Fibroblast of lung (primary cell): Measurements from ENCODE around the gene PURB. TPM values are rescaled to one million over a fixed set of nuclear protein-coding genes. Genes with fewer than 3 reads are reported as not detected.
"Not testable (repeated sequence)": the region's sequence is repeated elsewhere in the genome, so short reads cannot be mapped to it uniquely, and the experiment has no call there.

Experiments
- DNase-seq, 2 donors: peaks; one replicate each; pipeline versions ENCODE4 v3.0.0 to v3.0.0-alpha.2; 2010; ENCODE audit warnings: low read depth in 2 of 2
- H2AFZ ChIP-seq: 2 replicates; pipeline ENCODE4 v1.5.1; 2012; ENCODE audit warnings: low read length, control low read depth, inconsistent platforms
- H3K27ac ChIP-seq: 2 replicates; pipeline ENCODE4 v1.5.1; 2011; ENCODE audit warnings: low read length, control low read depth; ENCODE audit not compliant: insufficient read depth
- H3K27me3 ChIP-seq: 2 replicates; pipeline ENCODE4 v1.5.1; 2011; ENCODE audit warnings: mild to moderate bottlenecking, low read length; ENCODE audit not compliant: control insufficient read depth, insufficient read depth
- H3K36me3 ChIP-seq: 2 replicates; pipeline ENCODE4 v1.5.1; 2011; ENCODE audit warnings: low read length; ENCODE audit not compliant: control insufficient read depth, insufficient read depth
- H3K4me1 ChIP-seq: 2 replicates; pipeline ENCODE4 v1.5.1; 2011; ENCODE audit warnings: low read length; ENCODE audit not compliant: control insufficient read depth, insufficient read depth; ENCODE audit errors: extremely low read depth
- H3K4me2 ChIP-seq: 2 replicates; pipeline ENCODE4 v1.5.1; 2011; ENCODE audit warnings: low read length, control low read depth; ENCODE audit not compliant: insufficient read depth; ENCODE audit errors: extremely low read depth
- H3K4me3 ChIP-seq, 4 experiments: fragments of 200-600 bp in 1 of 4; sonication (generic) in 1 of 4; replicated peaks in 1 of 4; 2 replicates each; pipeline ENCODE4 v1.5.1; 2011 to 2016; ENCODE audit warnings: low read length in 4 of 4, low read depth in 3 of 4, mild to moderate bottlenecking in 3 of 4, control low read depth in 2 of 4, inconsistent platforms in 1 of 4, mixed read lengths in 1 of 4; ENCODE audit not compliant: insufficient read depth in 1 of 4; ENCODE audit errors: control extremely low read depth in 1 of 4
- H3K79me2 ChIP-seq: 2 replicates; pipeline ENCODE4 v1.5.1; 2012; ENCODE audit warnings: mild to moderate bottlenecking, low read length, inconsistent platforms; ENCODE audit not compliant: control insufficient read depth, insufficient read depth
- H3K9ac ChIP-seq: 2 replicates; pipeline ENCODE4 v1.5.1; 2011; ENCODE audit warnings: mild to moderate bottlenecking, low read length, control low read depth; ENCODE audit not compliant: insufficient read depth
- H3K9me3 ChIP-seq: 2 replicates; pipeline ENCODE4 v1.5.1; 2012; ENCODE audit warnings: low read depth, low read length; ENCODE audit not compliant: control insufficient read depth, insufficient read depth
- H4K20me1 ChIP-seq: 2 replicates; pipeline ENCODE4 v1.5.1; 2011; ENCODE audit warnings: low read length; ENCODE audit not compliant: control insufficient read depth, insufficient read depth; ENCODE audit errors: extremely low read depth
- CTCF ChIP-seq, 2 donors: IDR thresholded peaks in 1 of 2; conservative IDR thresholded peaks in 1 of 2; 1 replicate in 1 of 2; 2 replicates in 1 of 2; pipeline ENCODE4 v1.5.1; 2011 to 2012; ENCODE audit warnings: low read length in 2 of 2, control low read depth in 1 of 2, inconsistent platforms in 1 of 2, low read depth in 1 of 2, mild to moderate bottlenecking in 1 of 2
- EZH2 ChIP-seq: IDR thresholded peaks from 2 replicates; pipeline ENCODE4 v1.5.1; 2012; ENCODE audit warnings: low read length, control low read depth, mild to moderate bottlenecking; ENCODE audit errors: missing control alignments
- polyA plus RNA-seq, 2 donors: library from polyadenylated mRNA; depleted of rRNA in 1 of 2; stranded (reverse) in 1 of 2; unstranded in 1 of 2; fragments of >200 nt; gene quantifications; 2 replicates each; pipeline ENCODE4 v1.2.1, GENCODE V29; 2011 to 2012; ENCODE audit warnings: missing spikeins in 1 of 2
- total RNA-seq: library from RNA; depleted of rRNA; stranded (reverse); fragments of >200 nt; gene quantifications from 2 replicates; pipeline ENCODE4 v1.2.1, GENCODE V29; 2014

The PURB gene
- total and polyA plus RNA-seq, 2 donors (not counting 1 experiment from before 2014, with no cell fraction given): 11.0 to 15.2 TPM

DNA sequence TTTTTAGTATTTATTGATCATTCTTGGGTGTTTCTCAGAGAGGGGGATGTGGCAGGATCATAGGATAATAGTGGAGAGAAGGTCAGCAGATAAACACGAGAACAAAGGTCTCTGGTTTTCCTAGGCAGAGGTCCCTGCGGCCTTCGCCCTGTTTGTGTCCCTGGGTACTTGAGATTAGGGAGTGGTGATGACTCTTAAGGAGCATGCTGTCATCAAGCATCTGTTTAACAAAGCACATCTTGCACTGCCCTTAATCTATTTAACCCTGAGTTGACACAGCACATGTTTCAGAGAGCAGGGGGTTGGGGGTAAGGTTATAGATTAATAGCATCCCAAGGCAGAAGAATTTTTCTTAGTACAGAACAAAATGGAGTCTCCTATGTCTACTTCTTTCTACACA is 15.0 kb downstream of the PURB start:
- H3K9me3 ChIP-seq, DNase-seq, H2AFZ ChIP-seq, H3K4me3 ChIP-seq, H3K79me2 ChIP-seq, H3K36me3 ChIP-seq, H4K20me1 ChIP-seq, H3K27me3 ChIP-seq, H3K27ac ChIP-seq, H3K9ac ChIP-seq, H3K4me2 ChIP-seq, H3K4me1 ChIP-seq: not testable (repeated sequence)

DNA sequence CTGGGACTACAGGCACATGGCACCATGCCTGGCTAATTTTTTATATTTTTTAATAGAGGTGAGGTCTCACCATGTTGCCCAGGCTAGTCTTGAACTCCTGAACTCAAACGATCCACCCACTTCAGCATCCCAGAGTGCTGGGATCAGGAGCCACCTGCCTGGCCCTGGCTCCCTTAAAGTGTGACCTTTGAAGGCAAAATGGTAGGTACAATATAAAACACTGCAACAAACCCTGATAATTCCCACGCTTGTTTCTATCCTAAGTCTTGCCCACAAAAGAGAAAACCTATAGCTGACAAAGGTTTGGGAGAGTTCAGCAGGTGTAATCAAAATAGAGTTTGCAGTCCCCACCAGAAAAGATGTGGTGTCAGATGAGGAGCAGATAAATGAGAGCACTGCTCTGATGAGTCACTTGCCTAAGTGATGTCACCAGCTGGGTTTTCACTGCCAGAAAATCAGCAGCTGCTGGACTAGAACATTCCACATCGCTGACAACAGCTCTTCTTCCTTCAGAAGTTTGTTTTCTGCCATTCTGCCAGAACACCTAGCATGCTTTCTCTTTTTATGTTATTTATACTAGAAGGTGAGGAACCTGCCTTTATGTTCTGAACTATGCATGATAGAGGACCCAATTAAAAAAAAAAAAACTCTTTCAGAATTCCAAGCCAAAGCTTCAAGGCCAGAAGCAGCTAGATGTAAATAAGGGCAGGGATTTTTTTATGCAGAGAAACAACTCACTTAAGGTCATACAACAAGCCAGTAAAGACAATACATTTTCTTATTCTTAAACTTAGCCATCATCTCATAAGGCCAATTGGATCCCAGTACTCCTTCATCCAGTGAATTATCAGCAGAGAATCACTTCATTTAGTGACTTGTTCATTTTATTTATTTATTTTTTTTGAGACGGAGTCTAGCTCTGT is 18.0 kb downstream of the PURB start:
- Histone ChIP-seq H2AFZ (no peak overlapping the region), H3K36me3 (no peaks in the 10 kb centered on the region), H4K20me1 (no peaks in the 10 kb centered on the region), H3K9me3 (no peaks in the 10 kb centered on the region), H3K27ac (peak overlapping the region; percentile 10), H3K4me3 (no peak overlapping the region), H3K4me1 (peaks cover 7% of the 10 kb centered on the region), H3K79me2 (no peaks in the 10 kb centered on the region), H3K27me3 (no peaks in the 10 kb centered on the region), H3K9ac (no peak overlapping the region), H3K4me2 (peak overlapping the region; percentile 37)
- no peak for TF ChIP-seq EZH2
- TF ChIP-seq CTCF (conservative IDR thresholded peaks at IDR 0.05 in 1 of 2, IDR thresholded peaks at IDR 0.05 in 1 of 2; ENCODE audit: low read depth in 1 of 2, low read length in 2 of 2): no peak
- DNase-seq: peak; percentile 87 to 91

DNA sequence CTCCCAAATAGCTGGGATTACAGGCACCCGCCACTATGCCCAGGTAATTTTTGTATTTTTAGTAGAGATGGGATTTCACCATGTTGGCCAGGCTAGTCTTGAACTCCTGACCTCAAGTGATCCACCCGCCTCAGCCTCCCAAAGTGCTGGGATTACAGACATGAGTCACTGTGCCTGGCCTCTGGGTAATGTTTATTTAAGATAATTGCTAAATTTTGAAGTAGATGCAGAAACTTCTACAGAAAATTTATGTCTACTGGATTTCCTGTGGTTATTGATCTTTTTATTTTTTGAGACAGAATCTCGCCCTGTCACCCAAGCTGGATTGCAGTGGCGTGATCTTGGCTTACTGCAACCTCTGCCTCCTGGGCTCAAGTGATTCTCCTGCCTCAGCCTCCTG is 23.4 kb downstream of the PURB start:
- not testable (repeated sequence) for H3K4me3 ChIP-seq, H4K20me1 ChIP-seq, H3K79me2 ChIP-seq, H3K9me3 ChIP-seq, H3K9ac ChIP-seq, H2AFZ ChIP-seq, H3K27ac ChIP-seq, H3K27me3 ChIP-seq, H3K36me3 ChIP-seq, H3K4me1 ChIP-seq, H3K4me2 ChIP-seq
- DNase-seq: peak; percentile 42 to 57

DNA sequence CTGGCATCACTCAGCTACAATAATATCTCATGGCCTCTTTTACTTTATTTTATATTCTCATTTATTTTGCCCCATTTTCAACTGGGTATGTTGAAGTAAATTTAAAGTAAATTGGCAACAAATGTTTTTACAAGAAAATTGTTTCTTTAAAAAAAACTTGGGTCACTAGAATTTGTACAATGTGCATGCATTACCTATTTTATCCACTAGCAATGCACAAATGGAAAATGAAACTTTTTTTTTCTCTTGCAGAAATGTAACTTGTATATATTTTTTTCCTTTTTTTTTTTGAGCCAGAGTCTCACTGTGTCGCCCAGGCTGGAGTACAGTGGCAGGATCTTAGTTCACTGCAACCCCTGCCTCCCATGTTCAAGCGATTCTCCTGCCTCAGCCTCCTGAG is 27.2 kb downstream of the PURB start:
- DNase-seq: no peak
- H3K79me2 ChIP-seq: no peaks in the 10 kb centered on the region
- H3K4me2 ChIP-seq: no peak overlapping the region
- no peaks in the 10 kb centered on the region for H4K20me1 ChIP-seq
- no peaks in the 10 kb centered on the region for H3K4me1 ChIP-seq
- no peak overlapping the region for H3K4me3 ChIP-seq
- H3K9ac ChIP-seq: no peak overlapping the region
- H3K27ac ChIP-seq: no peak overlapping the region
- no peaks in the 10 kb centered on the region for H3K36me3 ChIP-seq
- H3K27me3 ChIP-seq: no peaks in the 10 kb centered on the region
- TF ChIP-seq CTCF (conservative IDR thresholded peaks at IDR 0.05 in 1 of 2, IDR thresholded peaks at IDR 0.05 in 1 of 2; ENCODE audit: low read depth in 1 of 2, low read length in 2 of 2): no peak
- TF ChIP-seq EZH2: no peak
- H2AFZ ChIP-seq: no peak overlapping the region
- H3K9me3 ChIP-seq: no peaks in the 10 kb centered on the region
